Measurements from ENCODE around the gene SLC30A9.

SLC30A9 gene

GRCh38 chr4:41990365-41991111 is at the start of gene SLC30A9:
SLC30A9 (plus strand) TSS chr4:41990530; CDS start chr4:41990652, 122 bp downstream.
- Histone ChIP-seq H3K36me3 (ENCODE audit: control insufficient read depth, insufficient read depth, low read length, severe bottlenecking) (no peaks in the 10 kb centered on the region), H3K9ac (ENCODE audit: low read length) (peak within 1 kb of the TSS; percentile 92), H3K4me3 (ENCODE audit: low read length) (peak within 1 kb of the TSS; percentile 94), H3K27me3 (replicated peaks; ENCODE audit: control insufficient read depth, insufficient read depth, low read length) (no peaks in the 10 kb centered on the region), H3K9me3 (ENCODE audit: control insufficient read depth, low read length) (no peaks in the 10 kb centered on the region), H3K4me1 (ENCODE audit: control insufficient read depth, insufficient read depth, low read length) (peaks cover 26% of the 10 kb centered on the region)
- DNase-seq (ENCODE audit: low read depth), result peak; percentile 99

- H3K9ac ChIP-seq (ENCODE audit: low read length), result no peak overlapping the region
- peaks cover 37% of the 10 kb centered on the region for H3K4me1 ChIP-seq (ENCODE audit: control insufficient read depth, insufficient read depth, low read length)
- H3K4me3 ChIP-seq (ENCODE audit: low read length), result no peak overlapping the region
- H3K9me3 ChIP-seq (ENCODE audit: control insufficient read depth, low read length), result no peaks in the 10 kb centered on the region
- no peak for DNase-seq (ENCODE audit: low read depth)
- no peaks in the 10 kb centered on the region for H3K27me3 ChIP-seq (replicated peaks; ENCODE audit: control insufficient read depth, insufficient read depth, low read length)
- peaks cover 40% of the 10 kb centered on the region for H3K36me3 ChIP-seq (ENCODE audit: control insufficient read depth, insufficient read depth, low read length, severe bottlenecking)
Observed at GRCh38 chr4:41940834-41941233, 49.5 kb upstream of the SLC30A9 start.

GRCh38 chr4:41943506-41943905 is 46.8 kb upstream of the SLC30A9 start:
- no peak for DNase-seq (ENCODE audit: low read depth)
- Histone ChIP-seq H3K36me3 (ENCODE audit: control insufficient read depth, insufficient read depth, low read length, severe bottlenecking) (peaks cover 62% of the 10 kb centered on the region), H3K4me3 (ENCODE audit: low read length) (no peak overlapping the region), H3K4me1 (ENCODE audit: control insufficient read depth, insufficient read depth, low read length) (peaks cover 12% of the 10 kb centered on the region), H3K9me3 (ENCODE audit: control insufficient read depth, low read length) (no peaks in the 10 kb centered on the region), H3K27me3 (replicated peaks; ENCODE audit: control insufficient read depth, insufficient read depth, low read length) (no peaks in the 10 kb centered on the region), H3K9ac (ENCODE audit: low read length) (no peak overlapping the region)

- no peaks in the 10 kb centered on the region for H3K27me3 ChIP-seq (replicated peaks; ENCODE audit: control insufficient read depth, insufficient read depth, low read length)
- peaks cover 6% of the 10 kb centered on the region for H3K4me1 ChIP-seq (ENCODE audit: control insufficient read depth, insufficient read depth, low read length)
- DNase-seq (ENCODE audit: low read depth), result no peak
- H3K4me3 ChIP-seq (ENCODE audit: low read length), result no peak overlapping the region
- H3K9ac ChIP-seq (ENCODE audit: low read length), result no peak overlapping the region
- H3K36me3 ChIP-seq (ENCODE audit: control insufficient read depth, insufficient read depth, low read length, severe bottlenecking), result peaks cover 66% of the 10 kb centered on the region
- H3K9me3 ChIP-seq (ENCODE audit: control insufficient read depth, low read length), result no peaks in the 10 kb centered on the region
Observed at GRCh38 chr4:41944089-41944488, 46.2 kb upstream of the SLC30A9 start.

- no peaks in the 10 kb centered on the region for H3K9me3 ChIP-seq (ENCODE audit: control insufficient read depth, low read length)
- H3K4me1 ChIP-seq (ENCODE audit: control insufficient read depth, insufficient read depth, low read length), result peaks cover 2% of the 10 kb centered on the region
- no peak overlapping the region for H3K4me3 ChIP-seq (ENCODE audit: low read length)
- no peaks in the 10 kb centered on the region for H3K27me3 ChIP-seq (replicated peaks; ENCODE audit: control insufficient read depth, insufficient read depth, low read length)
- H3K9ac ChIP-seq (ENCODE audit: low read length), result no peak overlapping the region
- DNase-seq (ENCODE audit: low read depth), result peak; percentile 9
- H3K36me3 ChIP-seq (ENCODE audit: control insufficient read depth, insufficient read depth, low read length, severe bottlenecking), result peaks cover 90% of the 10 kb centered on the region
Observed at GRCh38 chr4:41949531-41949930, 40.8 kb upstream of the SLC30A9 start.

- no peak overlapping the region for H3K9ac ChIP-seq (ENCODE audit: low read length)
- no peak overlapping the region for H3K4me3 ChIP-seq (ENCODE audit: low read length)
- H3K4me1 ChIP-seq (ENCODE audit: control insufficient read depth, insufficient read depth, low read length), result no peaks in the 10 kb centered on the region
- H3K36me3 ChIP-seq (ENCODE audit: control insufficient read depth, insufficient read depth, low read length, severe bottlenecking), result peaks cover 34% of the 10 kb centered on the region
- no peaks in the 10 kb centered on the region for H3K27me3 ChIP-seq (replicated peaks; ENCODE audit: control insufficient read depth, insufficient read depth, low read length)
- peak; percentile 14 for DNase-seq (ENCODE audit: low read depth)
- no peaks in the 10 kb centered on the region for H3K9me3 ChIP-seq (ENCODE audit: control insufficient read depth, low read length)
Observed at GRCh38 chr4:41957634-41958033, 32.7 kb upstream of the SLC30A9 start.

- peaks cover 9% of the 10 kb centered on the region for H3K36me3 ChIP-seq (ENCODE audit: control insufficient read depth, insufficient read depth, low read length, severe bottlenecking)
- no peak overlapping the region for H3K9ac ChIP-seq (ENCODE audit: low read length)
- no peaks in the 10 kb centered on the region for H3K4me1 ChIP-seq (ENCODE audit: control insufficient read depth, insufficient read depth, low read length)
- peak; percentile 61 for DNase-seq (ENCODE audit: low read depth)
- no peak overlapping the region for H3K4me3 ChIP-seq (ENCODE audit: low read length)
- no peaks in the 10 kb centered on the region for H3K27me3 ChIP-seq (replicated peaks; ENCODE audit: control insufficient read depth, insufficient read depth, low read length)
- no peaks in the 10 kb centered on the region for H3K9me3 ChIP-seq (ENCODE audit: control insufficient read depth, low read length)
Observed at GRCh38 chr4:41963105-41963504, 27.2 kb upstream of the SLC30A9 start.

- no peak overlapping the region for H3K9ac ChIP-seq (ENCODE audit: low read length)
- H3K27me3 ChIP-seq (replicated peaks; ENCODE audit: control insufficient read depth, insufficient read depth, low read length), result no peaks in the 10 kb centered on the region
- H3K4me1 ChIP-seq (ENCODE audit: control insufficient read depth, insufficient read depth, low read length), result no peaks in the 10 kb centered on the region
- no peak for DNase-seq (ENCODE audit: low read depth)
- H3K36me3 ChIP-seq (ENCODE audit: control insufficient read depth, insufficient read depth, low read length, severe bottlenecking), result peaks cover 9% of the 10 kb centered on the region
- no peak overlapping the region for H3K4me3 ChIP-seq (ENCODE audit: low read length)
- no peaks in the 10 kb centered on the region for H3K9me3 ChIP-seq (ENCODE audit: control insufficient read depth, low read length)
Observed at GRCh38 chr4:41964401-41964800, 25.9 kb upstream of the SLC30A9 start.

GRCh38 chr4:41967392-41967791 is 22.9 kb upstream of the SLC30A9 start:
- no peaks in the 10 kb centered on the region for H3K9me3 ChIP-seq (ENCODE audit: control insufficient read depth, low read length)
- H3K27me3 ChIP-seq (replicated peaks; ENCODE audit: control insufficient read depth, insufficient read depth, low read length), result no peaks in the 10 kb centered on the region
- H3K4me1 ChIP-seq (ENCODE audit: control insufficient read depth, insufficient read depth, low read length), result no peaks in the 10 kb centered on the region
- no peaks in the 10 kb centered on the region for H3K36me3 ChIP-seq (ENCODE audit: control insufficient read depth, insufficient read depth, low read length, severe bottlenecking)
- DNase-seq (ENCODE audit: low read depth), result no peak
- no peak overlapping the region for H3K4me3 ChIP-seq (ENCODE audit: low read length)
- H3K9ac ChIP-seq (ENCODE audit: low read length), result no peak overlapping the region

GRCh38 chr4:41969671-41970070 is 20.7 kb upstream of the SLC30A9 start:
- no peak overlapping the region for H3K4me3 ChIP-seq (ENCODE audit: low read length)
- no peaks in the 10 kb centered on the region for H3K27me3 ChIP-seq (replicated peaks; ENCODE audit: control insufficient read depth, insufficient read depth, low read length)
- no peak for DNase-seq (ENCODE audit: low read depth)

GRCh38 chr4:41975341-41975740 is 15.0 kb upstream of the SLC30A9 start:
- DNase-seq (ENCODE audit: low read depth), result no peak
- Histone ChIP-seq H3K36me3 (ENCODE audit: control insufficient read depth, insufficient read depth, low read length, severe bottlenecking) (no peaks in the 10 kb centered on the region), H3K27me3 (replicated peaks; ENCODE audit: control insufficient read depth, insufficient read depth, low read length) (no peaks in the 10 kb centered on the region), H3K4me3 (ENCODE audit: low read length) (no peak overlapping the region), H3K4me1 (ENCODE audit: control insufficient read depth, insufficient read depth, low read length) (no peaks in the 10 kb centered on the region), H3K9me3 (ENCODE audit: control insufficient read depth, low read length) (no peaks in the 10 kb centered on the region), H3K9ac (ENCODE audit: low read length) (no peak overlapping the region)

More at GRCh38 chr4:41969671-41970070, 20.7 kb upstream of the SLC30A9 start:
- H3K4me1 ChIP-seq (ENCODE audit: control insufficient read depth, insufficient read depth, low read length), result no peaks in the 10 kb centered on the region
- H3K9me3 ChIP-seq (ENCODE audit: control insufficient read depth, low read length), result no peaks in the 10 kb centered on the region
- no peaks in the 10 kb centered on the region for H3K36me3 ChIP-seq (ENCODE audit: control insufficient read depth, insufficient read depth, low read length, severe bottlenecking)
- no peak overlapping the region for H3K9ac ChIP-seq (ENCODE audit: low read length)

Data from adipocyte (in vitro differentiated cells).